Uterus (tissue), 2 donors: ENCODE data around the gene GPR68.

Source experiments
- CTCF ChIP-seq, 4 experiments: fragments of 200-600 bp in 2 of 4; fragments of 450-650 bp in 2 of 4; sonication (generic) in 2 of 4; IDR thresholded peaks; one replicate each; pipeline ENCODE4 v1.5.1; 2016 to 2019; ENCODE audit warnings: antibody characterized with exemption in 4 of 4, mild to moderate bottlenecking in 2 of 4, moderate library complexity in 1 of 4
- POLR2A ChIP-seq, 2 donors: fragments of 450-650 bp; IDR thresholded peaks; one replicate each; pipeline ENCODE4 v1.6.1; 2016; ENCODE audit warnings: antibody characterized with exemption in 2 of 2, mild to moderate bottlenecking in 1 of 2, moderate library complexity in 1 of 2

GRCh38 chr14:91284146-91284790 lies 39.8 kb upstream of the GPR68 start:
- TF ChIP-seq CTCF (IDR thresholded peaks at IDR 0.05), result no peak
- TF ChIP-seq POLR2A (IDR thresholded peaks at IDR 0.05), result no peak
